SIG-M5 treated with dmso at 0.1 percent for 504 hours (cell line): ENCODE results near the gene MUL1.

Source experiments
- DNase-seq: peaks from one replicate; lab custom pipeline; 2025; ENCODE audit not compliant: unreplicated experiment; lab: John Stamatoyannopoulos, UW

The MUL1 gene

DNA sequence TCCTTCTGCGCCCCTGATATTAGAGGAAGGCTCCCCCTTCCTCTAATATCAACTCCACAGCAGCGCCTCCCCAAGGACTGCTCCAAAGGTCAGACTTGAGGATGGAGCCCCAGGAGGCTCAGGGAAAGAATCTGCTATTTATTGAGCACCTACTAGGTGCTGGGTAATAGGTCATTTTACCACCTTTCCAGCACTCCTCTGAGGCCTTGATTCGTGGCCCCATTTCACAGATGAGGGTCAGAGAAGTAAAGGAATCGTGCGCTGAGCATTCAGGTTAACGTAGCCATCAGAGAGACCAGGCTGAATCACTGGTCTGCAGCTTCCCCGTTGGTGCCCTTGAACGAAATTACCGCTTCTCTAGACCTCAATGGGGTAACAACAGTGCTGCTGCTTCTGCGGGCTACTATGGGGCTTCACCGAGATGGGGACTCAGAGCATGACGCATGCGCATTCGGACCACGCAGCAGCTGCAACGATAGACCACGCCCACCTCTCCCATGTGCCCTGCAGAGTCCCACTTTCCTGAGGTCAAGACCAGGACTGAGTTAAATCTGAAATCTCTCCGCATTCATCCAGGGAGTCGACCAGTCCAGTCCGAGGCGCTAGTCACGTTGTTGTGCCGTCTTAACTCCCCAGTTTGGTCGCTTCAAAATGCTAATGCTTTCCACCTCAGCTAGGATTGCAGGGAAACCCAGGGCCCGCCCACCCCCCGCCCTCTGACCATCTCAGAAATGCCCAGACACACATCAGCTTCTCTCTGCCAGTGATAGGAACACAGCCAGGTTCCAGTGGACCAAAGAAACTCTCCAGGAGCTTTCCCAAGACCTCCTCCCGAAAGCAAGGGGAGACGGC lies 34.9 kb downstream of the MUL1 start:
- no peak for DNase-seq

DNA sequence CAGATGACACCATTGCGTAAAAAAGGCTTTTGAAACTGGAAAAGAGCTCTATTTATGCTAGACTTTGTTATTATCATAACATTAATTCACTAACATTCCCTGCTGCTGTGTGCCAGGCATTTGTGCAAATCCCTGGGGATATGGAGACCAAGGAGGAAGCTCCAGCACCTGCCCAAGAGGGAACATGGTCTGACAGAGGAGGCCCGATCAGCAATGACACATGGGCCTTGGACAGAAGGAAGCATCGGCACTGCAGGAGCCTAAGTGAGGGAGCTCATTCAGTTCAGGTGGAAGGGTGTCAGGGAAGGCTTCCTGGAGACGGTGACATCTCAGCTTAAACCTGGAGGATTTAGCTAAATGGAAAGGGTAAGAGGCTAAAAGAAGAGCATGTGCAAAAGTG lies 35.8 kb downstream of the MUL1 start:
- no peak for DNase-seq

DNA sequence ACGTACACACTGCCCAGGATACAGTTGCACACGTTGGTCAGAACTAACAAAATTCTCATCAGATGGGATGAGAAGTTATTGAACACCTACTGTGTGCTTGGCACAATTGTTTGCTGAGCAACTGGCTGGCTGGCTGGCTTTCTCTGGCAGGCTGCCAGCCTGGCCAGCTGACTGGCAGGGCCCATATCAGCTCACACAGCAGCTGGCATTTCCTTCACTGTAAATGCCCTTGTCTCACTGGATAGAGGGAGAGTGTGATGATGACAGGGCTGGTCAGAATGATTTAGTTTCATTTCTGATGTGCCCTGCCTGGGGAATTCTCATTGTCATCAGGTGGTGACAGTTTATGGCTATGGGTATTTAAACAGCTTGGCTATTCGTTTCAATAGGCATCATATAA lies 37.8 kb downstream of the MUL1 start:
- no peak for DNase-seq

DNA sequence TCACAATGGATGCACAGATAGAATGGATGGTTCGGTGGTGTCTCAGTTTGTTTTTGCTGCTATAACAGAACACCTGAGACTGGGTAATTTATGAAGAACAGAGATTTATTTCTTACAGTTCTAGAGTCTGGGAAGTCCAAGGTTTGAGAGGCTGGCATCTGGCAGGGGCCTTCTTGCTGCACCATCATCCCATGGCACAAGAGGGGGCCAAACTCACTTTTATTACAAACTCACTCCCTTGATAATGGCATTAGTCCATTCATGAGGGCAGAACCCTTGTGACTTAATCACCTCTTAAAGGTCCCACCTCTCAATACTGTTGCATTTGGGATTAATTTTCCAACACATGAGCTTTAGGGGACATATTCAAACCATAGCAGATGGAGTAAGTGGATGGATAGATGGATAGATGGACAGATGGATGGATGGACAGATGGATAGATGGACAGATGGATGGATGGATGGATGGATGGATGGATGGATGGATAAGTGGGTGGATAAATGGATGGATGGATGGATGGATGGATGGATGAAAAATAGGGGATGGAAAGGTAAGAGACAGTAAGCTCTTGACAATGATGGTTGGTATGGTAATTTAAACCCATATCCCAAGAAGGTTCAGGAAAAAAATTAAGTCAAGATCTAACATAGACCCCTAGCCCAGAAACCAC lies 38.4 kb downstream of the MUL1 start:
- no peak for DNase-seq

DNA sequence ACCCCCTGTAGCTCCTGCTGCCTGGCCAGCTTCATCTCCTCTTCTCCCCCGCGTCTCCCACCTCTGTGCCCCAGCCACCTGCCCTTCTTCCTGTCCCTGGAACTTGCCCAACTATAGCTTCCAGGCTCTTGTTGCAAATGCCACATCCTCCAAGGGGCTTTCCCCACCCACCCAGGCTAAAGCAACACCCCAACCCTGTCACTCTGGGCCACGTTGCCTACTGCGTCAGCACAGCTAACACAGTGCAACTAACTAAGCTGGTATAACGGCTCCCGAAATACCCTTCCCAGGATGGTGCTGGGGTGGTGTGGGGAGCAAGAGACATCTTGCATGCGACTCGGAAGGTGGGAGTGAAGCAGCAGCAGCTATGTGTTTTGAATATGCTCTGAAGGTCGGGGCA lies 41.7 kb downstream of the MUL1 start:
- DNase-seq, result no peak

DNA sequence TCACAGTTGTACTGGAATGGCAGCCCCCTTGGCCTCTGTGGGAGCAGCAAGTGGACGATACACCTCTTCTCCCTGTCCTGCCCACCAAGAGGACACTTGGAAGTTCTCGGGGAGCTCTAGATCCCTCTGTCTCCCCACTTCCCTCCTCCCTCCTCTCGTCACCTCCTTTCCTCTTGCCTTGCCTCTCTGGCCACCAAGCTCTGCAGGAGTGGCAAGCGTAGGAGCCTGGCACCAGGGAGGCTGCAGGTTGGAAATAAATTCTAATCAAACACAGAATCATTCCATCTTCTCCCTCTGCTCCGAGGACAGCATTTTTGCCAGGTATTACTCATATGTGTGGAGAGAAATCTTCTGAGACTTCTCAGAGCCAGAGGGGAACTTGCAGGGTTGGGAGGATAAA lies 42.8 kb downstream of the MUL1 start:
- no peak for DNase-seq

DNA sequence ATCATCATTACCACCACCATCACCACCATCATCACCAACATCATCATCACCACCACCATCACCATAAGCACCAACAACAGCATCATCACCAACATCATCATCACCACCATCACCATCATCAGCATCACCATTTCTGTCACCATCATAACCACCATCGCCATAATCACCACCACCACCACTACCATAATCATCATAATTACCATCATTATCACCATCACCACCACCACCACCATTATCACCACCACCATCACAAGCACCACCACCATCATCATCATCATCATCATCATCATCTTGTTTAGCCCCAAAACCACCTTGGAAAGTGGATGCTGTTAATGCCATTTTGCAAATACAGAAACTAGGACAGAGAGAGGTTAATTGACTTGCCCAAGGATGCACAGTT lies 44.4 kb downstream of the MUL1 start:
- no peak for DNase-seq

DNA sequence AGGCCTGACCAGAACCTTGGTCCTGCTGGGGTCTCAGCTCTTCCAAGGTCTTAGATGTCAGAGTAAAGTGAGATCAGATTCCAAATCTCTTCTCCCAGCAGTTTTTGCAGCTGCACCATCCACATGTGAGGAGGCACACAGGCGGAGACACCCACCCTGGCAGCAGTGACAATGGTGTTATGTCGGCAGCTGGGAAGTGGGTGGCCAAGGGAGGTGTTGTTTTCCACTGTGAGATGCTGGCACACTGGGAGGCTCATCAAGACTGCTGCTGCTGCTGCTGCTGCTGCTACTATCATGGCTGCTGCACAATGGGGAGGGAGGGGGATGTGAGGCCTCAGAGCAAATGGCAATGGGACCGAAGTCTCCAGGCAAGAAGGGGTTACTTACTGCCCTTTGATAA lies 45.6 kb downstream of the MUL1 start:
- DNase-seq, result no peak

DNA sequence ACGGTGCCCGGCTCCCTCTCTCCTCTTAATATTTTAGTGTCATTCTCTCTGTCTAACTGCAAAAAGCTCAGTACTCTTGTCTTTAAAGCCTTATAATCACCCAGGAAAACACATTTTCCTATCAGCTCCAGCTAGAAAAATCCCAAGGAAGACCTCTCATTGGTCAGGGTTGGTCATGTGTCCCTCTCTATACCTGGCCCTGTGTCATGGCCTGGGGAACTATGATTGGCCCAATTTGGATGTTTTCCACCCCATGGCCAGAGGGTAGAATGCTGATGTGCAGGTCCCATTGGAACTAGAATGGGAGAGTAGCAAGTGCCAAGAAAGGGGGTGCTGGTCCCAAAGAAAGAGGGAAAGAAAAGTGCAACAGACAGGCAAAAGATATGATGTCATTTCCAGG lies 49.2 kb downstream of the MUL1 start:
- no peak for DNase-seq

DNA sequence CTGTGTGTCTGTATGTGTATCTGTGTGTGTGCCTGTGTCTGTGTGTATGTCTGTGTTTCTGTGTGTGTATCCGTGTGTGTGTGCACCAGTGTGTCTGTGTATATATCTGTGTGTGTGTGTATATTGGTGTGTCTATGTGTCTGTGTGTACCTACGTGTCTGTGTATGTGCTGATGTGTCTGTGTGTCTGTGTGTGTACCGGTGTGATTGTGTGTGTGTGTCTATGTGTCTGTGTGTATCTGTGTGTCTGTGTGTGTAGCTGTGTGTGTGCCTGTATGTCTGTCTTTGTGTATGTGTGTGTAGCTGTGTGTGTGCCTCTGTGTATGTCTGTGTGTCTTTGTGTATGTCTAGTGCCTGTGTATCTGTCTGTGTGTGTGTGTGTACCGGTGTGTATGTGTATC lies 53.9 kb downstream of the MUL1 start:
- no peak for DNase-seq

DNA sequence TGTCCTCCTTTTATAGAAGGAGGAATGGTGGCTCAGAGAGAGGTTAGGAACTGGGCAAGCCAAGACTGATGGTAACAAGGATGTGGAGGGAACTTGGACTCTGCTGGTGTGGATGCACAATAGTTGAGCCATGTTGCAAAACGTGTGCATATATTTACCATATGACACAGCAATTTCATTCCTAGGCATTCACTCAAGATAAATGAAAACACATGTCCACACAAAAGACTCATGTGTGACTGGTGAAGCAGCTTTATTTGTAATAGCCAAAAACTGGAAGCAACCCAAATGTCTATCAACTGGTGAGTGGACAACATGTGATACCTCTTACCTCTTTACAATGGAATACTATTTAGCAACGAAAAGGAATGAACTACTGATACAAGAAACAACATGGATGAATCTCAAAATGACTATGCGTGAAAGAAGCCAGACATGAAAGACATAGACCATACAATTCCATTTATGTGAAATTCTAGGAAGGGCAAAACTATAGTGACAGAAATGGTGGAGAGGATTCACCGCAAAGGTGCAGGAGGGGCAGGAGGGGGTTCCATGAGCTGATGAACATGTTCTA lies 58.1 kb downstream of the MUL1 start:
- no peak for DNase-seq
